MCF 10A (cell line): ENCODE measurements around the gene ADTRP. TPM values are rescaled to one million over a fixed set of nuclear protein-coding genes. Genes with fewer than 3 reads are reported as not detected.
A peak's percentile ranks its signal among the peaks of the same experiment; 100 is the strongest.

Experiments used
- BruUV-seq: library from RNA; stranded (reverse); fragments of 400-500 nt; replicated peaks from 2 replicates; lab custom pipeline; 2021; lab: Mats Ljungman, UMichigan
- CTCF ChIA-PET: fragments of 300-600 bp; sonication (Branson Sonifier 250); formaldehyde crosslinking; extraction: SDS; loops from one replicate; lab custom pipeline; 2021; ENCODE audit warnings: antibody characterized with exemption, inconsistent platforms; lab: Yijun Ruan, JAX
- POLR2A ChIA-PET: fragments of 300-600, 350-650 bp; sonication (Branson Sonifier 250); formaldehyde crosslinking; extraction: SDS; loops from one replicate; lab custom pipeline; 2020; ENCODE audit warnings: antibody characterized with exemption, inconsistent platforms; lab: Yijun Ruan, JAX
- DNase-seq: peaks from one replicate; pipeline ENCODE4 v3.0.0-alpha.2; 2018; ENCODE audit not compliant: unreplicated experiment
- H3K27ac Mint-ChIP-seq: one replicate; pipeline ENCODE4 v1.8.0; 2022; ENCODE audit warnings: mild to moderate bottlenecking, low read depth, mixed read lengths; ENCODE audit not compliant: unreplicated experiment
- H3K27me3 Mint-ChIP-seq: one replicate; pipeline ENCODE4 v1.8.0; 2022; ENCODE audit warnings: mixed read lengths; ENCODE audit not compliant: insufficient read depth, unreplicated experiment
- H3K36me3 Mint-ChIP-seq: one replicate; pipeline ENCODE4 v1.8.0; 2022; ENCODE audit warnings: mild to moderate bottlenecking, moderate library complexity, mixed read lengths; ENCODE audit not compliant: insufficient read depth, unreplicated experiment
- H3K4me1 Mint-ChIP-seq: one replicate; pipeline ENCODE4 v1.8.0; 2022; ENCODE audit warnings: mixed read lengths; ENCODE audit not compliant: insufficient read depth, unreplicated experiment
- H3K4me3 Mint-ChIP-seq: one replicate; pipeline ENCODE4 v1.8.0; 2022; ENCODE audit warnings: mild to moderate bottlenecking, moderate library complexity, mixed read lengths; ENCODE audit not compliant: unreplicated experiment
- H3K9me3 Mint-ChIP-seq: one replicate; pipeline ENCODE4 v1.8.0; 2022; ENCODE audit warnings: mixed read lengths; ENCODE audit not compliant: unreplicated experiment
- intact Hi-C: fragments of 100-400 bp; cut with micrococcal nuclease; formaldehyde crosslinking; loops from 2 replicates; pipeline ENCODE4 v1.14.1; 2022
- total RNA-seq: library from RNA; stranded (reverse); gene quantifications from 2 replicates; pipeline ENCODE4 v1.2.3, GENCODE V29; 2022
- TF ChIP-seq, protein P1 (sequence below): fragments of 200-600 bp; IDR thresholded peaks from one replicate; pipeline ENCODE4 v1.8.0; 2022; ENCODE audit warnings: antibody characterized with exemption, mild to moderate bottlenecking; ENCODE audit not compliant: unreplicated experiment

ADTRP gene
- total RNA-seq, 1 experiment from 2014 or later: 14.8 TPM

DNA sequence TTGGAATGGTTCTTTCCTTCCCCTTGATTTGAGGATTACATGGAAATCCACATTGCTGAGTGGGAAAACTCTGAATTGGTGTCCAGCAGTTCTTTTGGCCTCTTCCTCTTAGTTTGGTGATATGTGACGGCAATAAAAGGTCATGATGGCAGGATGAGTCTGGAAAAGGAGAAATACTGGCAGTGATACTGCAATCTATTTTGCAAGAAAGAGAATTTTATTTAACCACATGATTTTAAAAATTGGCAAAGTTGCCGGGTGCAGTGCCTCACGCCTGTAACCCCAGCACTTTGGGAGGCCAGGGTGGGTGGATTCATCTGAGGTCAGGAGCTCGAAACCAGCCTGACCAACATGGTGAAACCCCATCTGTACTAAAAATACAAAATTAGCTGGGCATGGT, 73.1 kb downstream of the ADTRP start:
- TF ChIP-seq, protein P1, sequence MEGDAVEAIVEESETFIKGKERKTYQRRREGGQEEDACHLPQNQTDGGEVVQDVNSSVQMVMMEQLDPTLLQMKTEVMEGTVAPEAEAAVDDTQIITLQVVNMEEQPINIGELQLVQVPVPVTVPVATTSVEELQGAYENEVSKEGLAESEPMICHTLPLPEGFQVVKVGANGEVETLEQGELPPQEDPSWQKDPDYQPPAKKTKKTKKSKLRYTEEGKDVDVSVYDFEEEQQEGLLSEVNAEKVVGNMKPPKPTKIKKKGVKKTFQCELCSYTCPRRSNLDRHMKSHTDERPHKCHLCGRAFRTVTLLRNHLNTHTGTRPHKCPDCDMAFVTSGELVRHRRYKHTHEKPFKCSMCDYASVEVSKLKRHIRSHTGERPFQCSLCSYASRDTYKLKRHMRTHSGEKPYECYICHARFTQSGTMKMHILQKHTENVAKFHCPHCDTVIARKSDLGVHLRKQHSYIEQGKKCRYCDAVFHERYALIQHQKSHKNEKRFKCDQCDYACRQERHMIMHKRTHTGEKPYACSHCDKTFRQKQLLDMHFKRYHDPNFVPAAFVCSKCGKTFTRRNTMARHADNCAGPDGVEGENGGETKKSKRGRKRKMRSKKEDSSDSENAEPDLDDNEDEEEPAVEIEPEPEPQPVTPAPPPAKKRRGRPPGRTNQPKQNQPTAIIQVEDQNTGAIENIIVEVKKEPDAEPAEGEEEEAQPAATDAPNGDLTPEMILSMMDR: no peak
- ChIA-PET POLR2A (no interaction called here), CTCF (no interaction called here)
- Mint-ChIP-seq H3K4me3 (no peak overlapping the region), H3K27me3 (no peaks in the 10 kb centered on the region), H3K27ac (no peak overlapping the region), H3K9me3 (no peaks in the 10 kb centered on the region), H3K36me3 (peaks cover 6% of the 10 kb centered on the region), H3K4me1 (peaks cover 18% of the 10 kb centered on the region)
- DNase-seq: no peak
- no TSS peak for BruUV-seq
- intact Hi-C loops: no loop called here

DNA sequence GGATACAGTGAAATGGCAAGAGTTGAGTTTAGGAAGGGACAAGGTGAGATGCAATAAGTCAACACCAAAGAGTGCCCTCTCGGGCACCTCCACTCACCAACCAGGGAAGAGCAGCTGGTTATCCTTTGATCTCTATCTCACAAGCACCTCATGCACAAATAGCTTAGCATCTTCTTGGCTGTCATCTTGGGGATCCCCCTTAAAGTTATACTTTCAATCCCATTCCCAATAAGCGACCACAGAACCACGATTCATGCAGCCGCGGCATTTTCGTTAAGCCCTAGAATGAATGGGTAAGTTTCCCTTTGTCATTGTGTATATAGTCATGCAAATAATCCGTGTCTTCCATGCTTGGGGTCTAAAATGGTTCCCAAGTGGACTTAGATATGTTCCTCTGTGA, 73.5 kb downstream of the ADTRP start:
- DNase-seq: no peak
- Mint-ChIP-seq H3K27ac (no peak overlapping the region), H3K4me3 (no peak overlapping the region), H3K9me3 (no peaks in the 10 kb centered on the region), H3K27me3 (no peaks in the 10 kb centered on the region), H3K36me3 (peaks cover 6% of the 10 kb centered on the region), H3K4me1 (peaks cover 17% of the 10 kb centered on the region)
- TF ChIP-seq, protein P1: no peak
- intact Hi-C loops: no loop called here
- CTCF ChIA-PET: interaction anchor here (0.5 to 0.7 kb wide), 2 partner anchors 291 to 584 kb away, joined by 3 to 4 read pairs; no protein-coding TSS in a partner anchor
- no TSS peak for BruUV-seq
- POLR2A ChIA-PET: interaction anchor here (0.6 kb wide), 1 partner anchor 248 kb away, joined by 3 read pairs; no protein-coding TSS in a partner anchor

DNA sequence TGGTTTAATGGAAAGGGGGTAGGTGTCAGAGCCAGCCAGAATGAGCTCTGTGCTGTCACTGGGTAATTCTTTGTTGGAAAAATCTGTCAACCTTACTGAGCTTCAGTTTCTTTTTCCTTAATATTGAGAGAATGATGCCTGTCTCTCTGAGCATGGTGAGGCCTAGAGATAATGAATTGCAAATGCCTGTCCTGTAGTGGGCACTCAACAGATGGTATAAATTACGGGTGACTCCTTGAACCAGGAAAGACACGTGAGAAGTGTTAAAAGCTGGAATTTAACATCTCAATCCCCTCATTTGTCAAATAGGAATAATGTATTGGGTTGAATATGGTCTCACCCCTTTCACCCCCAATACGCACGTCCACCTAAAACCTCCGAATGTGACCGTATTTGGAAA, 74.9 kb downstream of the ADTRP start:
- Mint-ChIP-seq H3K4me3 (no peak overlapping the region), H3K4me1 (peaks cover 25% of the 10 kb centered on the region), H3K9me3 (no peaks in the 10 kb centered on the region), H3K27me3 (no peaks in the 10 kb centered on the region), H3K36me3 (peaks cover 6% of the 10 kb centered on the region), H3K27ac (no peak overlapping the region)
- POLR2A ChIA-PET: interaction anchor here (1.0 to 6.8 kb wide), 4 partner anchors 68 to 310 kb away, joined by 3 to 37 read pairs (median 12); partner anchors contain the start of gene HIVEP1
- intact Hi-C loops: loop anchor here (5.0 kb wide), 1 partner anchor 219 kb away; no protein-coding TSS in a partner anchor
- no peak for DNase-seq
- TF ChIP-seq, protein P1: no peak
- BruUV-seq: no TSS peak
- CTCF ChIA-PET: interaction anchor here (1.7 kb wide), 1 partner anchor 529 kb away, joined by 7 read pairs; no protein-coding TSS in a partner anchor

DNA sequence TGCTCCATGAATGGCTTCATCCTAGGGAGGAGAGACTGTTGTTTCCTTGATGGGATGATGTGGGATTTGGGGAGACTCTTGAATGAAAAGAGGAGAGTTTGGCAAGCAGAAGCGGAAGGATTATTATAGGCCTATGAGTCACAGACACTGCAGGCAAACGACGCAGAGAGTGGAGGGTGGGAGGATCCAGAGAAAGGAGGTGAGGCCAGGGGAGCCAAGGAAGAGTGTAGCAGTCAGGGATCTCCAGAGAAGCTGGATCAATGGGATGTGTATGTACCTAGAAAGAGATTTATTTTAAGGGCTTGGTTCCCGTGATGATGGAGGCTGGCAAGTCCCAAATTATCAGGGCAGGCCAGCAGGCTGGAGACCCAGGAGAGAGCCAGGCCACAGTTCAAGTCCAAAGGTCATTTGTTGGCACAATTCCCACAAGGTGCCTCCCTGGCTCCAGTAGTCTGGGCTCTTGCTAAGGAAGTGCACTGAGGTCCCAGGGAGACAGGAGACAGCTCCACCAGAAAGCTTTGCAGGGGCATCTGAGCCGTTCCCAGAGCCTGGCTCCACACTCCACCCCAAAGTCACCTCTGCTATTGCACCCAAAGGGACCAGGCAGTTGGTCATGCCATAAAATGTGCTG, 76.0 kb downstream of the ADTRP start:
- Mint-ChIP-seq H3K36me3 (peaks cover 6% of the 10 kb centered on the region), H3K4me3 (no peak overlapping the region), H3K27ac (peak overlapping the region; percentile 75), H3K9me3 (no peaks in the 10 kb centered on the region), H3K4me1 (peaks cover 25% of the 10 kb centered on the region), H3K27me3 (no peaks in the 10 kb centered on the region)
- intact Hi-C loops: loop anchor here (1.0 to 5.0 kb wide), 2 partner anchors 68 to 220 kb away; no protein-coding TSS in a partner anchor
- ChIA-PET POLR2A (interaction anchor here (0.5 to 6.8 kb wide), 7 partner anchors 64 to 371 kb away, joined by 3 to 37 read pairs (median 4); partner anchors contain the start of gene HIVEP1), CTCF (interaction anchor here (0.6 to 1.9 kb wide), 6 partner anchors 10 to 531 kb away, joined by 3 to 7 read pairs (median 5); no protein-coding TSS in a partner anchor)
- TF ChIP-seq, protein P1: no peak
- peak; percentile 87 for DNase-seq
- no TSS peak for BruUV-seq
